GM18873 (cell line): ENCODE results near the gene HK1.

ENCODE experiments used
- ATAC-seq: cut with Tn5 transposase; IDR thresholded peaks from one replicate; pipeline ENCODE4 v1.9.1; 2021; ENCODE audit warnings: mild to moderate bottlenecking, moderate library complexity, moderate number of reproducible peaks; ENCODE audit not compliant: unreplicated experiment, low FRiP score

The HK1 gene

DNA sequence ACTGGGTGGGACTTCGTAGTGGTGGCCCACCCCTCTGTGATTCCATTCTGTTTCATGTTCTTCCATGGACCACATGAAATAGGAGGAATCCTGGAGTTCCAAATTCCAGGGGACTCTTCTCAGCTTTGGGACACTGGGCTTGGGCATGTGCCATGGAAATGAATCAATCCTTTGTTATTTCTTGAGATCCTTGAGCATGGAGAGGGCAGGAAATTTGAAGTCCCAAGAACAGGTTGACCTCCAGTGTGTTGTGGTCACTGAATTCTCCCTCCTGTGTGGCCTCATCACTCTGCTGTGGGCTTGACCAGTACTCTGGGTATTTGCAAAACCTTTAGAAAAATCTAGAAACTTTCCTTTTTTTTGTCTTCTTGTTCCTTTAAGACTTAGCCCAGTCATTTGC, 115.7 kb downstream of the HK1 start:
- no peak for ATAC-seq

DNA sequence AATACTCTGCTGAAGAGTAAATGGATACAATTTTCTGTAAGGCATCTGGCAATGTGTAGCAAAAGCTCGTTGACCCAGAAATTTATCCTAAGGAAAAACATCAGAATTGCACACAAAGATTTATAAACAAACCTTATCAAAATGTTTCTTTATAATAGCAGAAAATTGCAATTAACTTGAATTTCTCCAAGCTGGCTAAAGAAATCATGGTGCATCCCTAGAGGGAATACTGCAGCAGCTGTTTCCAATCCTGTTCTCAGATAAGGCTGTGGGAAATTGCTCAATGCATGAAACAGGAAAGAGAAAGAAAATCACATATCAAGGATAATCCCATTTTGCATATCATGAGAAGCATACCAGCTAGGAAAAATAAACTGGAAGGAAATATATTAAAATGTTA, 119.7 kb downstream of the HK1 start:
- no peak for ATAC-seq

DNA sequence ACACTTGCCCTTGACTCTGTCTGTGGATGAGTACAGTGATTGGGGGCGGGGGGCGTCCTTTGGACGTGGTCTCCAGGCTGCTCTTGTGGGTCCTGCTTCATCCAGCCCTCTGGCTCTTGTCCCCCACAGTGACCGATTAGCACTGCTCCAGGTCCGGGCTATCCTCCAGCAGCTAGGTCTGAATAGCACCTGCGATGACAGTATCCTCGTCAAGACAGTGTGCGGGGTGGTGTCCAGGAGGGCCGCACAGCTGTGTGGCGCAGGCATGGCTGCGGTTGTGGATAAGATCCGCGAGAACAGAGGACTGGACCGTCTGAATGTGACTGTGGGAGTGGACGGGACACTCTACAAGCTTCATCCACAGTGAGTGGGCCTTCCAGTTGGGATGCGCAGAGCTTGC, 120.2 kb downstream of the HK1 start:
- no peak for ATAC-seq

DNA sequence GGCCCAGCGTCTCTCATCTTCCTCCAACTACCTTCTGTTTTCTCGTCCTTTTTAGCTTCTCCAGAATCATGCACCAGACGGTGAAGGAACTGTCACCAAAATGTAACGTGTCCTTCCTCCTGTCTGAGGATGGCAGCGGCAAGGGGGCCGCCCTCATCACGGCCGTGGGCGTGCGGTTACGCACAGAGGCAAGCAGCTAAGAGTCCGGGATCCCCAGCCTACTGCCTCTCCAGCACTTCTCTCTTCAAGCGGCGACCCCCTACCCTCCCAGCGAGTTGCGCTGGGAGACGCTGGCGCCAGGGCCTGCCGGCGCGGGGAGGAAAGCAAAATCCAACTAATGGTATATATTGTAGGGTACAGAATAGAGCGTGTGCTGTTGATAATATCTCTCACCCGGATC, 122.6 kb downstream of the HK1 start:
- no peak for ATAC-seq

DNA sequence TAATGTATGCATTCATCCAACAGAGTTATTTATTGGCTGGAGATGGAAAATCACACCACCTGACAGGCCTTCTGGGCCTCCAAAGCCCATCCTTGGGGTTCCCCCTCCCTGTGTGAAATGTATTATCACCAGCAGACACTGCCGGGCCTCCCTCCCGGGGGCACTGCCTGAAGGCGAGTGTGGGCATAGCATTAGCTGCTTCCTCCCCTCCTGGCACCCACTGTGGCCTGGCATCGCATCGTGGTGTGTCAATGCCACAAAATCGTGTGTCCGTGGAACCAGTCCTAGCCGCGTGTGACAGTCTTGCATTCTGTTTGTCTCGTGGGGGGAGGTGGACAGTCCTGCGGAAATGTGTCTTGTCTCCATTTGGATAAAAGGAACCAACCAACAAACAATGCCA, 123.1 kb downstream of the HK1 start:
- no peak for ATAC-seq

DNA sequence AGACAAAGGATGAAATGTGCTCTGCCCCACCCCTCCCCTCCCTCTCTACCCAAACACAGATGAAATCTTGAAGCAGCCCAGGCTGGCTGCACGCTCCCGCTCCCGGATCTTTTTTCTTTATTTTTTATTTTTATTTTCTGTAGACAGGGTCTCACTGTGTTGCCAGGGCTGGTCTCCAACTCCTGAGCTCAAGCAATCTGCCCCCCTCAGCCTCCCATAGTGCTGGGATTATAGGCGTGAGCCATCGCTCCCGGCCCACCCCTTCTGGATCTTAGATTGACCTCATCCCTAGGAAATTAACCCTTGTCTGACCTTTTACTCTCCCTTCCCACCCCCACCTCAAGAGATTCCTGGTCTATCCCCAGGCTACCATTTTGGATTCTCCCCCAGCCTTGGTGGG, 124.1 kb downstream of the HK1 start:
- ATAC-seq = no peak

DNA sequence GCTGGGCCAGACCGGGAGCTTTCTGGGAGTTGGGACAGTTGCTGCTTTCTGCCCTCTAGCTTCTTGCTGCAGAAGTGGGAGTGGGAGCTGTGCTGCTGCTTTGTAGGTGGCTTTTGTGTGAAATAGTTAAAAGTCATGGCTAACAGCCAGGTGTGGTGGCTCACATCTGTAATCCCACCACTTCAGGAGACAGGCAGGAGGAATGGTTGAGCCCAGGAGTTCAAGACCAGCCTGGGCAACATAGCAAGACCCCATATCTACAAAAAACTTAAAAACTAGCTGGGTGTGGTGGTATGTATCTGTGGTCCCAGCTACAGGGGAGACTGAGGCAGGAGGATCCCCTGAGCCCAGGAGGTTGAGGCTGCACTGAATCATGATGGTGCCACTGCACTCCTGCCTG, 124.8 kb downstream of the HK1 start:
- ATAC-seq = no peak

DNA sequence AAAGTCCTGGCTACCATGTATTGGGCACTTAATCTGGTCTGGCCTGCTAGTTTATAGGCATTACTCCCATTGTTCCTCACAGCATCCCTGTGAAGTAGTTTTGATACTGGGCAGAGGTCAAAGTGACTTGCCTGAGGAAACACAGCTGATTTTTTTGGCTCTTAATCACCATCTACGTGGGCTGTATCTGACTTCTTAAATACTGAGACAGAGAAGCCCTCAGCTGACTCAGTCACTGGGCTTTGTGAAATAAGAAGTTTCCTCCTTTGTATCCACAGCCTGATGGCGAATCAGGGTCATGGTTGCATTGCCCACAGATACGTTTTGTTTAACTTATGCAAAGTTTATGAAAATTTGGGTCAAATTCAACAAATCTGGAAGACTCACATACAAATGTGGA, 125.2 kb downstream of the HK1 start:
- ATAC-seq = no peak

DNA sequence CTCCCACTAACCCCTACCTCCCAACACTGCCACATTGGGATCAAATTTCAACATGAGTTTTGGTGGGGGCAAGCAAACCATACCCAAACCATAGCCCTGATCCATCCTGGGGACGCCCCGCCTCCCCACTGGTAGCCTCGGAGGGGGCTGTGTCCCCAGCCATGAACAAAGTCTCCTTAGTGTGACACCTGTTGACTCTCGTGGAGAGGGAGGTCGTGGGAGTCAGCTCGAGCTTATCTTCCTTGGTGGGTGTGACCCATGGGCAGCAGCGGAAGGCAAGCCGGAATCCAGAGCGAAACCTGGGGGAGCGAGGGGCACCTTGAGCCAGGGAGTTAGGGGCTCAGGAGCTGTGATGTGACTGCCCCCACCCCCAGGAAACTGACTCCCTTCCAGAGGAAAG, 126.5 kb downstream of the HK1 start:
- no peak for ATAC-seq

DNA sequence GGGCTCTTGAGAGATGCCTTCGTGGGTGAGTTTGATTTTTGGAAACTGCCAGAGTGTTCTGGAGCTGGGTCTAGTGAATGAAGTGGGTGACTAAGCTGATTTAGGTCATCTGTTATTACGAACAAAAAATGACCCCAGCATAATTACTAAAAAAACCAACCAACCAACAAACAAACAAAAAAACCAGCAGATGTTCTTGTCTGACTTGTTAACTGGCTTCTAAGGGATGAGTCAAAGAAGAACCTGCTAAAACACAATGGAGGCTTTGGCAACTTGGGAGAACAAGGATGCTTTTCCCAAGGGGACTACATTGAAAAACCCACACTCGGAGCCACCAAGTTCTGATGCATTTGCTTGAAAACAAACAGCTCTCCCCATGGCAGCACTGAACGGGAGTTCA, 126.9 kb downstream of the HK1 start:
- ATAC-seq = no peak

DNA sequence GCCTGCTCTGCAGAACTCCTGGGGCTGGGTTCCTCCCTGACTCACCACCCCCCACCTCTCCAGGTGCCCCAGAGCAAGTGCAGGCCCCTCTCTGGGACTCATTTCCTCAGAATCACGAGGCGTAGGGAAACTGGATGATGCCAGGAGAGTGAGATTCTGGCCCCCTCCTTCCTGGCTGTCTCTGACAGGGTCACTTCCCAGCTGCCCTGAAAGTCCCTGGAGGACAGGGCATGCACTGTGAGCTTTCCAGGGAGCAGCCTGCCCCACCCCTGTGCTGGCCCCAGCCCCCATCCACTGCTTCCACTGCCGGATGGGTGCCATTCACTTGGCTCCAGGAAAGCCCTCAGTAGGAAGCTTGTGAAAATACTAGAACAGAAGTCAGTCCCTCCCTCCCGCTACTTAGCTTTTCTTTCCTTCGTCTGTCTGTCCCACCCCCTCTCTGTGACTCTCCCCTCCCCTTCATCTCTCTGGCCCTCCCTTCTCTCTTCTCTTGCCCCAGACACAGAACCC, 128.1 kb downstream of the HK1 start:
- ATAC-seq = no peak

DNA sequence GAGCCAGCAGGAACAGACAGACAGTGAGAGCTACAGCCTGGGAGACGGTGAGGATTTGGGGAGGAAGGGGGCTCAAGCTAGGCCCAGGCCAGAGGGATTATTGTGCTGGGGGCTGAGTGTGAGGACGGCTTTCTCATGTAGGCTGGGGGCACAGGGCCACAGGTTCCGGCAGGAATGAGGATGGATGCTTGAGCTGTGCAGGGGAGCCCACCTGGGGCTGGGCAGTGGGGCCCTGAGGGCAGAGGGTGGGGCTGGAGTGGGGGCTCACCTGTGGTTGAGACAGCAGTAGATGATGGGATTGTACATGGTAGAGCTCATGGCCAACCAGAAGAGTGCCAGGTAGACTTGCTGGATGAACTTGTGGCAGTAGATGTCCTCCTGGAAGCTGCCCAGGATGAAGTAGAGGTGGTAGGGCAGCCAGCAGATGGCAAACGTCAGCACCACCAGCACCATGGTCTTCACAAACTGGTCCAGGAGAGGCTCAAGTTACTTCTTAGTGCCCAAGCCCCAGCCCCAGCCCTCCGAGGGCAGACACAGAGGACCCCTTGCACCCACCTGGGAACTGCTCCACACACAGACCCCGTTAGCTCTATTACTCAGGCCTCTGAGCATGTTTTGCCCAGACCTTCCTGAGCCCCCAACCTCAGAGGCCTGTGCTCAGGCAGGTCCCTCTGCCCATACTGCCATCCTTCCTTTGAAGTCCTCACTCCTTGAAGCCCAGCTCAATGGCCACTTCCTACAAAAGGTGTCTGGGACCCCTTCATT, 128.7 kb downstream of the HK1 start:
- no peak for ATAC-seq

DNA sequence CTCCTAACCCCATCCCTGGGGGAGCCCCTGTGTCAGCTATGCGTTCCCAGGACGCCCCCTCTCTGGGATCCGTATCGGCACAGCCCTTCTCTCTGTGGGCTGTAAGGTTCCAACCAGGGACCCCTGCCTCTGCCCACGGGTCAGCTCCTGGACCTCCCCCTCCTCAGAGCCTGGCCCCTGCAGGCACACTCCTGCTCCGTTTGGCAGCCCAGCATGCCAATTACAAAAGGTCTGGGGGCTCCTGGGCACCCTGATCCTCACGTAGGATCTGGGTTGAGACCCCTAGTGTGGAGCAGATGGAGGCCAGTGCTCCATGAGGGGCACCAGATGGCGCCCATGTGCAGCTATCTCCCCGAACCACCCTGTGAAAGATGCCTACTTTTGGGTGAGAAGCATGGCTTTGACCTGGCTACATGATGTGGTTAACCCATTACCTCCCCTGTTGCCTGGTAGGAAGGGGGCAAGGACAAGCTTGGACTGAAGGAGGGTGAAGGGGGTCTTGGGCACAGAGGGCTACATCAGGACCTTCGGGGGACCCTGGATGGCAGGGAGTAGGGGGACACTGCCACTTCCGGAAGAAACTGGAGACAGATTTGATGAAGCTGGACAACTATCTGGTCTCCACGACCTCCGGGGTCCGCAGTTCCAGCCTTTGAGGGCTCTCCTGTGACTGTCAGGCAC, 129.5 kb downstream of the HK1 start:
- ATAC-seq = no peak

DNA sequence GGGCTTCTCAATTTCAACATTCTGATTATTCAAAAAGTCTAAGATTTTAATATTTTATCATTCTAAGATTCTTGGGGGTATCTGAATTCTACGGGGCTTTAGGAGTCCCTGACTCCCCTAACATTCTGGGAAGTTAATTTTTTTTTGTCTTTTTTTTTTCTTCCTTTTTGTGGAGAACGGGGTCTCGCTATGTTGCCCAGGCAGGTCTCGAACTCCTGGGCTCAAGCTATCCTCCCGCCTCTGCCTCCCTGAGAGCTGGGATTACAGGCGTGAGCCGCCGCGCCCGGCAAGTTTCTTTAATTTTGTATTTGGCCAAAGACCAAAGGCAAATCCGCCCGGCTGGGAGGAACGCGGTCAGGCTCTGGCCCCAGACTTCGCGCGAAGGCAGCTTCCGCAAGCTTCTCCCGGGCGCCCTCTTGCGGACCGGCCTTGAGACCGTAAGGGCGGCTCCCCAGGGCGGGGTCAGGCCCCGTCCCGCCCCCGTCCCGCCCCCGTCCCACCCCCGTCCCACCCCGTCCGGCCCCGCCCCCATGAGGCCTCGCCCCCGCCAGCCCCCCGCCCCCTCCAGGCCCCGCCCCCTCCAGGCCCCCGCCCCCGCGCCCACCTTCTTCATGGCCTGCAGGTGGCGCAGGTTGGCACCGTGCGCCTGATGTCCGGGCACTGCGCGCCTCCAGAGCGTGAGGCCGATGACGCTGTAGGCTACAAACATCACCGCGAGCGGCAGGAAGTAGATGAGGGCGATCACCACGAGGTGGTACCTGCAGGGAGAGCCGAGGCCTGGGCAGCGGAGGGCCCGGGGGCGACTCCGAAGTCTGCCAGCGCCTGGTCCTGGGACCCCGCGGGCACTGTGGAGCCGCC, 130.3 kb downstream of the HK1 start:
- peak; percentile 77 for ATAC-seq

DNA sequence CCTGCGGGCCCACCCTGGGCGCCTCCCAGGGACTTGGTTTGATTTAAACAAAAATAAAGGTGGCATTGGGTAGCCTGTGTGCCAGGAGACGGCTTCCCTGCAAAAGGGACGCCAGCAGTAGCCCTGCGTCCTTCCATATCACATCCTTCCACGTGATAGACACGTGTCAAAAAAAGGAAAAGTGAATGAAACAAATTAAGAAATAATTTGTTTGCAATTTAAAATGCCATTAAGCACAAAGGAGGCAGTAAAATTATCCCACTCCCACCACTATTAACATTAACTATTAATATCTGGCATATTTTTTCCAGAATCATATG, 130.8 kb downstream of the HK1 start:
- ATAC-seq = no peak

DNA sequence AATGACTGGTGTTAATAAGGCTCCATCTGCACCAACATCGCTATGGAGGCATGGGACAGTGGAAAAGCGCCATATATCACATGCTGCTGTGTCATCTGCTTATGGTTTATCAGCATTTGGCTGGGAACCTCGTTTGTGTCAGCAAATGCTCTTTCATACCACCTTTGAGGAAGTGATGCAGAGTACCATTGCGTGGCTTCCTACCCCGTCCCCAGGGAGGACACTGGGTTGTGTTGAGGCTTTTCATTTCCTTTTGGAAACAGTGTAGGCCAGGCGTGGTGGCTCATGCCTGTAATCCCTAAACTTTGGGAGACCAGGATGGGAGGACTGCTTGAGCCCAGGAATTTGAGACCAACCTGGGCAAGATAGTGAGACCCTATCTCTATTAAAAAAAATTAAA, 131.7 kb downstream of the HK1 start:
- no peak for ATAC-seq

DNA sequence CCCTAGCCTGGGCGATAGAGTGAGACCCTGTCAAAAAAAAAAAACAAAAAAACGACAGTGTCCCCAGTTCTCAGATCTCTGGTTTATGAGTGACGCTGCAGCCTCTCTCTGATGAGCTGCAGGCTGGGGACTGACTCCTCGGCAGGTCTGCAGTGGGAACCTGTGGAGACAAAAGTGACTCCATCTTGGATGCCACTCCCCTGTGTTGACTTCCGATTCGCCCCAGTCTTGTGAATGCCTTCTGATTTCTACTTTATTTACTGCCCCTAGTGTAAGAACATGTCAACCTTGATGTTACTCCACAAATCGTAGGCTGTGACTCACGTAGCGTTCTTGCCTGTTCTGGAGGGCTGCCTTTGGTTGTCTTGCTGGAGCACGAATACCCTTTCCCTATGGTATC, 132.2 kb downstream of the HK1 start:
- no peak for ATAC-seq

DNA sequence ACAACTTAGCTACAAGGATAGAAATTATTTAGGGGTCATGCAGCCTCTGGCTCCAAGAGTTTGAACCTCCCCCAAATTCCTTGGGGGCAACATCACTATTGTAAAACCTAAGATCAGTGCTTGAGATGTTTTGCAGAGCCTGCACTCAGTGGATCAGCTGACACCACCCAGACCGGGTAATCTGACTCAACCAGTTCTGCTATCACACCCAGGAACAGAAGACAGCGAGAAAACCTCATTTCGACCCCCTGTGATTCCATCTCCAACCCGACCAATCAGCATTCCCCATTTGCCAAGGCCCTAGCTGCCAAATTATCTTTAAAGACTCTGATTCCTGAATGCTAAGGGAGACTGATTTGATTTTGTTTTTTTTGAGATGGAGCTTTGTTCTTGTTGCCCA, 133.2 kb downstream of the HK1 start:
- ATAC-seq = no peak

DNA sequence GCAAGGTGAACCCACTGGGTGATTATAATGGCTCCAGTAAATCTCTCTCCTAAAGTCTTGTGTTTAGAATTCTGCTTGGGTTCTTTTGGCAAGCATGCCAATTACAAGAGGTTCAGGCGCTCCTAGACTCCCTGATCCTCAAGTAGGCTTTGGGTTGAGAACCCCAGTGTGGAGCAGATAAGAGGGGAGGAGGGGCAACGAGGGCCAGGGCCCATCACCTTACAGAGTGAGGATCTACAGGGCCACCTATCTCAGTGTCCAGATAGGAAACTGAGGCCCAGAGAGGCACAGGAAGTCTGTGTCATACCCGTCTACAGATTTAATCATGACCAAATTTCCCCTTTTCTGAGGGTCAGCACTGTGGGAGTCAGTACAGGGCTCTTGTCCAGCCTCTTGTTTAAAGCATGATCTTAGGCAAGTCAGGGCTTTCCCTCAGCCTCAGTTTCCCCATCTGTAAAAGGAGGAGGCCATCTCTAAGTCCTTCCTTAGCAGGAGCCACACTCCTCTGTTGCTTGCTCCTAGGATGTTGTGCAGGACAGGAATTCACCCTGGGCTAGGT, 134.0 kb downstream of the HK1 start:
- ATAC-seq = no peak

DNA sequence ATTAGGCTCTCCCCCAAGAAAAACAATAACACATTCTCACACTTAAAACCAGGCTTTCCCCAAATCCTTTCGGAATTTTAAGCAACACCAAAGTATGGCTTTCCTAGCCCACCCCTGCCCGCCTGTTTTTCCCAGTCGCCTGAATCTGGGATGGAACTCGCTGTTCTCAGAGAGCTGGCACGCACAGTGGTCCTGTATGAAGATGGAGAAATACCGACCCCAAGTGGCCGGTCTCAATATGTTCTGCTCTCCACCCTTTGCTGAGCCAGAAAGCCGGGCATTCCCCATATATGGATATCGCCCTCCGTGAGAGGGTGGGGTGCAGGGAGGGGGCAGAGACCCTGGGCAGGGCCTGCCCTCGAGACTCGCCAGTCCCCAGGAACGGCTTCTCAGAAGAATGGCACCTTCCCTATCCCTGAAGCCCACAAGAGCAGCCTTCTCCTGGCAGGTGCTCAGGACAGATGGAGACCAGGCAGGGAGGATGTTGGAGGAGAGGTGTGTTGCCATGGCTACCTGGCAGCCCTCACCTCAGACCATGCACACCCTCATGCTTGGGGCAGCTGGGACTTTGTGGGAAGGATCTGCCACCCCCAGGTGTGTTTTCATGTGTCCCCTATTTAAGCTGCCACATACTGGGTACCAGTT, 135.0 kb downstream of the HK1 start:
- ATAC-seq = no peak
